Measurements from ENCODE around the gene VDAC1. TPM values are rescaled to one million over a fixed set of nuclear protein-coding genes. Genes with fewer than 3 reads are reported as not detected.

The VDAC1 gene
- total and polyA plus RNA-seq, 2 donors (not counting 3 experiments of a cell fraction or from before 2014, with no cell fraction given), result 116 to 247 TPM

GRCh38 chr5:133996683-133997252 lies 8.0 kb downstream of the VDAC1 start:
- Histone ChIP-seq H3K27ac (ENCODE audit: insufficient read depth, low read depth, low read length) (no peak overlapping the region), H3K9me1 (replicated peaks; ENCODE audit: control insufficient read depth, extremely low read depth, insufficient read depth, low read length) (no peaks in the 10 kb centered on the region), H3K4me3 (replicated peaks in 1 of 3; ENCODE audit: insufficient read depth in 1 of 3, low read depth in 1 of 3, low read length in 3 of 3) (no peak overlapping the region), H3K9ac (replicated peaks; ENCODE audit: extremely low read depth, insufficient read depth, low read length) (no peak overlapping the region), H3K9me3 (replicated peaks; ENCODE audit: control insufficient read depth, insufficient read depth, low read length) (no peaks in the 10 kb centered on the region), H3K4me1 (ENCODE audit: control insufficient read depth, extremely low read depth, insufficient read depth, low read length) (peaks cover 20% of the 10 kb centered on the region), H3K79me2 (ENCODE audit: control insufficient read depth, insufficient read depth, low read length) (peaks cover 97% of the 10 kb centered on the region), H3K4me2 (ENCODE audit: insufficient read depth, low read length) (no peak overlapping the region), H2AFZ (ENCODE audit: low read depth, low read length) (no peak overlapping the region), H3K36me3 (ENCODE audit: control insufficient read depth in 2 of 2, extremely low read depth in 1 of 2, insufficient read depth in 2 of 2, low read length in 2 of 2) (peaks cover 0 to 6% of the 10 kb centered on the region in 2 experiments), H3K27me3 (ENCODE audit: control insufficient read depth in 2 of 2, insufficient read depth in 2 of 2, low read length in 2 of 2) (no peaks in the 10 kb centered on the region), H4K20me1 (replicated peaks; ENCODE audit: control insufficient read depth, extremely low read depth, insufficient read depth, low read length) (peaks cover 6% of the 10 kb centered on the region)
- peak; percentile 72 for FAIRE-seq
- CTCF ChIA-PET, result interaction anchor here (0.6 to 2.3 kb wide), 11 partner anchors 8 to 165 kb away, joined by 3 to 15 read pairs (median 5); partner anchors contain the start of gene VDAC1
- no peak for TF ChIP-seq MAX (IDR thresholded peaks at IDR 0.05; ENCODE audit: insufficient read depth, insufficient read length)
- peak; percentile 53 to 57 for TF ChIP-seq CTCF (IDR thresholded peaks at IDR 0.05; ENCODE audit: extremely low read depth in 1 of 2, insufficient read depth in 1 of 2, low read depth in 1 of 2, low read length in 2 of 2)
- dilution Hi-C loops (cut with MboI; ENCODE audit: extremely low pct_ligation_motif_present, low sequenced_read_pairs) (no loop called here), intact Hi-C loops (cut with micrococcal nuclease) (no loop called here)
- BruUV-seq (replicated peaks), result no TSS peak
- no peak for DNase-seq (ENCODE audit: low read depth, low spot score)
- POLR2A ChIA-PET, result no interaction called here

GRCh38 chr5:133995883-133996563 lies 8.8 kb downstream of the VDAC1 start:
- no peaks in the 10 kb centered on the region for H3K9me3 ChIP-seq (replicated peaks; ENCODE audit: control insufficient read depth, insufficient read depth, low read length)
- H3K4me2 ChIP-seq (ENCODE audit: insufficient read depth, low read length), result no peak overlapping the region
- H3K4me3 ChIP-seq (replicated peaks in 1 of 3; ENCODE audit: insufficient read depth in 1 of 3, low read depth in 1 of 3, low read length in 3 of 3), result no peak overlapping the region
- POLR2A ChIA-PET, result no interaction called here
- CTCF ChIA-PET, result interaction anchor here (0.8 to 2.3 kb wide), 8 partner anchors 7 to 165 kb away, joined by 4 to 15 read pairs (median 5); partner anchors contain the start of gene VDAC1
- no TSS peak for BruUV-seq (replicated peaks)
- peaks cover 6% of the 10 kb centered on the region for H4K20me1 ChIP-seq (replicated peaks; ENCODE audit: control insufficient read depth, extremely low read depth, insufficient read depth, low read length)
- dilution Hi-C loops (cut with MboI; ENCODE audit: extremely low pct_ligation_motif_present, low sequenced_read_pairs) (no loop called here), intact Hi-C loops (cut with micrococcal nuclease) (no loop called here)
- peaks cover 27% of the 10 kb centered on the region for H3K4me1 ChIP-seq (ENCODE audit: control insufficient read depth, extremely low read depth, insufficient read depth, low read length)
- TF ChIP-seq JUN (IDR thresholded peaks at IDR 0.05; ENCODE audit: borderline replicate concordance, insufficient read depth, insufficient read length, low read depth), result no peak
- TF ChIP-seq FOS (IDR thresholded peaks at IDR 0.05; ENCODE audit: borderline replicate concordance, insufficient read depth, low read length), result no peak
- TF ChIP-seq CTCF (IDR thresholded peaks at IDR 0.05; ENCODE audit: extremely low read depth in 1 of 2, insufficient read depth in 1 of 2, low read depth in 1 of 2, low read length in 2 of 2), result no peak
- TF ChIP-seq POLR2A (IDR thresholded peaks at IDR 0.05; ENCODE audit: low read depth, low read length), result no peak
- no peak for TF ChIP-seq MYC (IDR thresholded peaks at IDR 0.05; ENCODE audit: low read depth, low read length)
- no peak for TF ChIP-seq POLR2AphosphoS5 (IDR thresholded peaks at IDR 0.05; ENCODE audit: insufficient read depth, low read depth, low read length)
- TF ChIP-seq MAX (IDR thresholded peaks at IDR 0.05; ENCODE audit: insufficient read depth, insufficient read length), result no peak
- no peak for TF ChIP-seq GATA2 (IDR thresholded peaks at IDR 0.05; ENCODE audit: insufficient read depth, insufficient read length, low read depth, low read length)
- no peak for TF ChIP-seq EZH2 (IDR thresholded peaks at IDR 0.05; ENCODE audit: borderline replicate concordance, low read depth, low read length, severe bottlenecking)
- no peaks in the 10 kb centered on the region for H3K9me1 ChIP-seq (replicated peaks; ENCODE audit: control insufficient read depth, extremely low read depth, insufficient read depth, low read length)
- DNase-seq (ENCODE audit: low read depth, low spot score), result no peak
- no peak overlapping the region for H3K9ac ChIP-seq (replicated peaks; ENCODE audit: extremely low read depth, insufficient read depth, low read length)
- no peak overlapping the region for H3K27ac ChIP-seq (ENCODE audit: insufficient read depth, low read depth, low read length)
- H3K79me2 ChIP-seq (ENCODE audit: control insufficient read depth, insufficient read depth, low read length), result peaks cover 97% of the 10 kb centered on the region
- H3K27me3 ChIP-seq (ENCODE audit: control insufficient read depth in 2 of 2, insufficient read depth in 2 of 2, low read length in 2 of 2), result no peaks in the 10 kb centered on the region
- no peak for FAIRE-seq
- peaks cover 0 to 4% of the 10 kb centered on the region in 2 experiments for H3K36me3 ChIP-seq (ENCODE audit: control insufficient read depth in 2 of 2, extremely low read depth in 1 of 2, insufficient read depth in 2 of 2, low read length in 2 of 2)
- H2AFZ ChIP-seq (ENCODE audit: low read depth, low read length), result no peak overlapping the region

Measured in endothelial cell of umbilical vein (primary cell).